IPS DF 4.7 (cell line): Measurements from ENCODE around the gene ATRX.
"Not testable (repeated sequence)": the region's sequence is repeated elsewhere in the genome, so short reads cannot be mapped to it uniquely, and the experiment has no call there.

ENCODE experiments used
- DNase-seq: peaks from one replicate; pipeline ENCODE4 v3.0.0-alpha.2; 2013; ENCODE audit warnings: low spot score; ENCODE audit errors: extremely low read depth

The ATRX gene

GRCh38 chrX:77731821-77732419 is 54.1 kb downstream of the ATRX start:
- DNase-seq, result no peak

GRCh38 chrX:77726095-77726494 is 59.9 kb downstream of the ATRX start:
- DNase-seq, result not testable (repeated sequence)

- DNase-seq, result no peak
Observed at GRCh38 chrX:77723681-77724080, 62.3 kb downstream of the ATRX start.

- DNase-seq, result no peak
Observed at GRCh38 chrX:77719388-77719787, 66.6 kb downstream of the ATRX start.

- no peak for DNase-seq
Observed at GRCh38 chrX:77704881-77705280, 81.1 kb downstream of the ATRX start.

- no peak for DNase-seq
Observed at GRCh38 chrX:77698242-77698641, 87.8 kb downstream of the ATRX start.

- no peak for DNase-seq
Observed at GRCh38 chrX:77694491-77694890, 91.5 kb downstream of the ATRX start.

- DNase-seq, result no peak
Observed at GRCh38 chrX:77693594-77693993, 92.4 kb downstream of the ATRX start.

- DNase-seq, result no peak
Observed at GRCh38 chrX:77691916-77692315, 94.1 kb downstream of the ATRX start.

GRCh38 chrX:77689376-77689775 is 96.6 kb downstream of the ATRX start:
- DNase-seq, result no peak

GRCh38 chrX:77685683-77686082 is 100.3 kb downstream of the ATRX start:
- DNase-seq, result not testable (repeated sequence)

- DNase-seq, result no peak
Observed at GRCh38 chrX:77679144-77679543, 106.9 kb downstream of the ATRX start.

- DNase-seq, result no peak
Observed at GRCh38 chrX:77675986-77676385, 110.0 kb downstream of the ATRX start.

- no peak for DNase-seq
Observed at GRCh38 chrX:77668391-77669237, 117.4 kb downstream of the ATRX start.

GRCh38 chrX:77658886-77659285 is 127.1 kb downstream of the ATRX start:
- DNase-seq, result no peak

- no peak for DNase-seq
Observed at GRCh38 chrX:77652095-77652494, 133.9 kb downstream of the ATRX start.

- no peak for DNase-seq
Observed at GRCh38 chrX:77640702-77641101, 145.3 kb downstream of the ATRX start.

GRCh38 chrX:77639820-77640219 is 146.2 kb downstream of the ATRX start:
- no peak for DNase-seq

GRCh38 chrX:77638397-77638796 is 147.6 kb downstream of the ATRX start:
- DNase-seq, result no peak

- no peak for DNase-seq
Observed at GRCh38 chrX:77635373-77635772, 150.6 kb downstream of the ATRX start.

GRCh38 chrX:77628294-77629025 is 157.6 kb downstream of the ATRX start:
- no peak for DNase-seq

GRCh38 chrX:77622672-77623071 is 163.3 kb downstream of the ATRX start:
- no peak for DNase-seq
